GM11168 (cell line): ENCODE results near the gene HBE1.

Experiments used
- in situ Hi-C: fragments of 300-500 bp; cut with MboI; formaldehyde crosslinking; loops from one replicate; pipeline ENCODE4 v1.12.0; 2022; ENCODE audit warnings: low sequenced_read_pairs; ENCODE audit not compliant: unreplicated experiment

Gene HBE1

GRCh38 chr11:5286351-5286750, 16.6 kb upstream of the HBE1 start:
- in situ Hi-C loops, result no loop called here

DNA sequence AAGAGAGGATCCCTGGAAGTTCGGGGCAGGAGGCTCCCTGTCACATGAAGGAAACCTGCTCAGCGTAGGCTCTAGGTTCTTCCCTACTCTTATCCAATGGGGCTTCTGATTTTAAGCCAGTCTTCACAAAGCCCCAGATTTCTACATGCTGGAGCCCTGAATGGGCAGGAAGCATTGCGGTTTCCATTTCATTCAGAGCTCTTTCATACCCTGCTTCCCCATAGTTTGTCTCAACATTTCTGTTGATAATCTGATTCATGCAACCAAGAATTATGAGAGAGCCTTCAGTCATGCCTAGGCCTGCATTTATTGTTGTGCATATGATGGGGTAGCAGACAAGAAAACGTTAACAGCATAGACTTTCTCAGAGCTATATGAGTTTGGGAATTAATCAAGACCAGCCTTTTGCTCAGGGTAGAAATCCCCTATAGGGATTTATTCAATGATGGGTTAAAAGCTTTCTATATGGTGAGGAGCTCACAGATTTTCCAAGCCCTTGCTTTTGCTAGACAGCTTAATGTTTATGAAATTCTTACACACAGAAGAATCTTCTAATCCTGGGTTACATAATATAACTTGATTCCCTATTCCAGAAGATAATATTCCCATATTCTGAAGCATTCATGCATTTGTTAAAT, 16.1 kb upstream of the HBE1 start:
- in situ Hi-C loops, result no loop called here

- in situ Hi-C loops, result no loop called here
Observed at GRCh38 chr11:5284637-5285036, 14.9 kb upstream of the HBE1 start.

- in situ Hi-C loops, result no loop called here
Observed at GRCh38 chr11:5283882-5284281, 14.1 kb upstream of the HBE1 start.

DNA sequence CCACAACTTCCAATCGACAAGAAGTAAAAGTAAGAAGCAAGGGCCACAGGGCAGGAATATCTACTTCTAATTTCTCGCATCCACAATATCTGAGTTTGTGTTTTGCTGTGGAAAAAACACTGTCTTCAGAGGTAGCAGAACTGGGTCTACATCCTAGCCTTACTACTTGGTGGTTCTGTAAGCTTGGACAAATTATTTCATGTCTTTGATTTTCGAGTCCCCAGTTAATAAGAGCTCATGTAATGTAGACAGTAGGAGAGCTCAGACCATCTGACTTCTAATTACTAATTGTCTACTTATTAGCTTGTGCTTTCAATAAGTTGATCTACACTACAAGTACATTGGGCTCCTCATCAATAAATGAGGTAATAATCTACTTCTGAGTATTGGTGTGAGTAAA, 13.3 kb upstream of the HBE1 start:
- in situ Hi-C loops, result no loop called here

GRCh38 chr11:5282628-5283027, 12.9 kb upstream of the HBE1 start:
- in situ Hi-C loops, result no loop called here

DNA sequence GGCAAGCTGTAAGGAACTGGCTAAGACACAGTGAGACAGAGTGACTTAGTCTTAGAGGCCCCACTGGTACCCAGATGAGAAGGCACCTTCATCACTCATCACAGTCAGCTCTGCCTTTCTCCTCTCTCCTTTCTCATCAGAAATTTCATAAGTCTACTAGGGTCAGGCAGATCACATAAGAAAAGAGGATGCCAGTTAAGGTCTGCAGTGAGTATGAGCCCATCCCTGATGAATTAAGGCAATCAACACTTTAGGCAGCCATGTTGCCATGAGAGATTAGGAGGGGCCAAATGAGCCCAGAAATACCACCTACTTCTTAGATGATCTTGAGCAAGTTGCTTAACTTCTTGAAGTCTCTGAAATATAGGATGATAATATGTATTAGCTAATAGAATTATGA, 11.9 kb upstream of the HBE1 start:
- in situ Hi-C loops, result no loop called here

- in situ Hi-C loops, result no loop called here
Observed at GRCh38 chr11:5280582-5281102, 10.9 kb upstream of the HBE1 start.

DNA sequence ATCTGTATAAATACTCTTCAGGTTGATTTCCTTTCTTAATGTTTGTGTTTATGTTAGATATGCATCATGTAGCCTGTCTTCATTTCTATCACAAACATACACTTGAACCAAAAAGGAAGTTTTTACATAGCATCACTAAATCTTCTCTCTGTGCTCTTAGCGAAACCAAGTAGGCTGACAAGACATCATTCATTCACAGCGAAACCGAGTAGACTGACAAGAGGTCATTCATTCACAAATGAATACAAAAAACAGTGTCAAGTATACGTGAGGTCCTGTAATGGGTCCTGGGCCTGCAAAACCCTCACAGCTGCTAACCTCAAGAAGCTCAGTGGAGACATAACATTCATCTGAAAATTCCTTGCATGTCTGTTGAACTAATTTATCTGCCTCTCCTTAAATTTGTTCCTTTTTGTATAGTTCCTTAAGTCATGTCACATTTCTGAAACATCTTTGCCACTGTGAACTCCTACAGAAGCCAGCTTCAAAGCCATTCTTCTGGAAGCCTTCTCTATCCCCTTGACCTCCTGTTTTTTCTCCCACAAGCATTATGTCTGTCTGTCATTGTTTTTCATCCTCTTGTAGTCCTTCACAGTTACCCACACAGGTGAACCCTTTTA, 9.8 kb upstream of the HBE1 start:
- in situ Hi-C loops, result no loop called here

DNA sequence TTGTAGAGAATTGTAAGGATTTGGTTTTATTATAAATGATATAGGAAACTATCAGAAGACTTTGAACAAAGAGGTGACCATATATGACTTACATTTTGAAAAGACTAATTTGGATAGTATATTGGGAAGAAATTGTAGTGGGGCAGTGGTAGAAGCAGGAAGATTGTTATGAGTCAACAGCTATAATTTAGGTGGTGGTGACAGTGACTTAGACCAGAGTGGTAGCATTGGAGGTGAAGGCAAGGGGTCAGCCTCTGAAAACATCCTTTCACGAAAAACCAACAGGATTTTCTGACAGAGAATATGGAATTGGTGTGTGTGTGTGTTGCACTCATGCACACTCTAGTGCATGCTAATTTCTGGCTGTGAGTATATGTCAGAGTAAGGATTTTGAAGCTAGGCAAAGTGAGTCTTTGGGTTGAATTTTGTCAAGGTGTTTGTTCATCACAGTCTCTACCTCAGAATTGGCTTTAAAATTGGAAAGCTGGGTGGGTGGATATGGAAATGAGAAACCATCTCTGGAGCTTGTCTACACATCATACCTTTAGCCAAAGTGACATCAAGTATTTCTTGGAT, 8.2 kb upstream of the HBE1 start:
- in situ Hi-C loops, result no loop called here

- in situ Hi-C loops, result no loop called here
Observed at GRCh38 chr11:5276697-5277096, 7.0 kb upstream of the HBE1 start.

DNA sequence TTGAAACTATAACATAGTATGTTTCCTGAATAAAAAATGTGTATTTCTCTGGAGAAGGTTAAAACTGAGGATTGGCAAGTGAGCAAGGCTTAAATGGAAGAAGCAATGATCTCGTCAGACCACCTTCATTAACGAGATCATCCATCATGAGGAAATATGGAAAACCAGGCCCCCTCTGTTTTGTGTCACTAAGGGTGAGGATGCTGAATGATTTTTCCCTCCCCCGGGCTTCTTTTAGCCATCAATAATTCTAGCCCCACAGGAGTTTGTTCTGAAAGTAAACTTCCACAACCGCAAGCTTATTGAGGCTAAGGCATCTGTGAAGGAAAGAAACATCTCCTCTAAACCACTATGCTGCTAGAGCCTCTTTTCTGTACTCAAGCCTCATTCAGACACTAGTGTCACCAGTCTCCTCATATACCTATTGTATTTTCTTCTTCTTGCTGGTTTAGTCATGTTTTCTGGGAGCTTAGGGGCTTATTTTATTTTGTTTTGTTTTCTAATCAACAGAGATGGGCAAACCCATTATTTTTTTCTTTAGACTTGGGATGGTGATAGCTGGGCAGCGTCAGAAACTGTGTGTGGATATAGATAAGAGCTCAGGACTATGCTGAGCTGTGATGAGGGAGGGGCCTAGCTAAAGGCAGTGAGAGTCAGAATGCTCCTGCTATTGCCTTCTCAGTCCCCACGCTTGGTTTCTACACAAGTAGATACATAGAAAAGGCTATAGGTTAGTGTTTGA, 5.8 kb upstream of the HBE1 start:
- in situ Hi-C loops, result no loop called here

GRCh38 chr11:5274395-5274794, 4.7 kb upstream of the HBE1 start:
- in situ Hi-C loops, result no loop called here

- in situ Hi-C loops, result no loop called here
Observed at GRCh38 chr11:5272395-5273017, 2.8 kb upstream of the HBE1 start.

GRCh38 chr11:5267033-5267563, 2.6 kb downstream of the HBE1 start:
- in situ Hi-C loops, result no loop called here

DNA sequence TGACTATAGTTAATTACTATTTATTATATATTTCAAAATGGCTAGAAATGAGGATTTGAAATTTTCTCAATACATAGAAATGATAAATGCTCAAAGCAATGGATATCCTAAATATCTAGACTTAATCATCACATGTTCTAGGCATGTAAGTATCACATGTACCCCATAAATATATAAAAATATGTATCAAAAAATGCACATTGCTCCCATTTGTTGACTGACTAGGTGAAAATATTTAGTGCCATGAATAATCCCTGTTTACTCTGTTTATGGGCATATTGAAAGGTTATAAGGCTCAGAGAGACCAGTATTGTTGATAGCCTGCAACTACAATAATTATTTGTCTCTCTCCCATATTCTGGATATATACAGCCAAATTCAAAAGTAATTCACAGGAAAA, 3.1 kb downstream of the HBE1 start:
- in situ Hi-C loops, result no loop called here

DNA sequence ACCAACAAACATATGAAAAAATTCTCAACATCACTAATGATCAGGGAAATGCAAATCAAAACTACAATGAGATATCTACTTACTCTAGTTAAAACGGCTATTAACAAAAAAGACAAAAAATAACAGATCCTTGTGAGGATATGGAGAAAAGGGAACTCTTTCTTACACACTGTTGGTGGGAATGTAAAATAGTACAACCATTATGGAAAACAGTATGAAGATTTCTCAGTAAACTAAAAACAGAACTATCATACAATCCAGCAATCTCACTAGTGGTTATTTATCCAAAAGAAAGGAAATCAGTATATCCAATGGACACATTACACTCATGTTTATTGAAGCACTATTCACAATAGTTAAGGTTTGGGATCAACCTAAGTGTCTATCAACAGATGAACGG, 3.9 kb downstream of the HBE1 start:
- in situ Hi-C loops, result no loop called here

DNA sequence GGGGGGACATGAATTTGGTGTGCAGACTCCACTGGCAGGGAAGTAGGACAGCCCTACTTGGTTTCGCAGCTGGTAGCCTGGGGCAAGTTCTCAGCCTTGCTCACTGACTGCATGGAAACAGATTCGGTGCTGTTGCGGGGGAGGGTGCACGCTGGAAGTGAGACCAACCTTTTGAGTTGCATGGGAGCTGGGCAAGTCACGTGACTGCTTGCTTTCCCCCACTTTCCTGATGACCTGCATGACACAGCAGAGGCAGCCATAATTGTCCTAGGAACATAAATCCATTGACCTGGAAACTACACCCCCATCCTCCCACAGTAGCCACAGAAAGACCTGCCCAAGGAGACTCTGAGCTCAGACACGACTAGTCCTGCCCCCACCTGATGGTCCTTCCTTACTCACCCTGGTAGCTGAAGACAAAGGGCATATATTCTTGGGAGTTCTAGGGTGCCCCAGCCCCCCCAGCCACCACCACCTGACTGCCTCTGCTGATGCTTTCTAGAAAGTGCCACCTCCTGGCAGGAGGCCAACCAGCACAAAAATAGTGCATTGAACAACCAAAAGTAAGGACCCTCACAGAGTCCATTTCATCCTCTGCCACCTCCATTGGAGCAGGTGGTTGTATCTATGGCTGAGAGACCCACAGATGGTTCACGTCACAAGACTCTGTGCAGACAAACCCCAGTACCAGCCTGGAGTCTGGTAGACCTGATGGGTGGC, 11.0 kb downstream of the HBE1 start:
- in situ Hi-C loops, result no loop called here

GRCh38 chr11:5257296-5257695, 12.4 kb downstream of the HBE1 start:
- in situ Hi-C loops, result no loop called here
